RPMI8226 (cell line): ENCODE measurements around the gene PORCN.
A peak's percentile ranks its signal among the peaks of the same experiment; 100 is the strongest.

Experiments used
- DNase-seq: peaks from one replicate; pipeline ENCODE4 v3.0.0-alpha.2; 2015

The PORCN gene

DNA sequence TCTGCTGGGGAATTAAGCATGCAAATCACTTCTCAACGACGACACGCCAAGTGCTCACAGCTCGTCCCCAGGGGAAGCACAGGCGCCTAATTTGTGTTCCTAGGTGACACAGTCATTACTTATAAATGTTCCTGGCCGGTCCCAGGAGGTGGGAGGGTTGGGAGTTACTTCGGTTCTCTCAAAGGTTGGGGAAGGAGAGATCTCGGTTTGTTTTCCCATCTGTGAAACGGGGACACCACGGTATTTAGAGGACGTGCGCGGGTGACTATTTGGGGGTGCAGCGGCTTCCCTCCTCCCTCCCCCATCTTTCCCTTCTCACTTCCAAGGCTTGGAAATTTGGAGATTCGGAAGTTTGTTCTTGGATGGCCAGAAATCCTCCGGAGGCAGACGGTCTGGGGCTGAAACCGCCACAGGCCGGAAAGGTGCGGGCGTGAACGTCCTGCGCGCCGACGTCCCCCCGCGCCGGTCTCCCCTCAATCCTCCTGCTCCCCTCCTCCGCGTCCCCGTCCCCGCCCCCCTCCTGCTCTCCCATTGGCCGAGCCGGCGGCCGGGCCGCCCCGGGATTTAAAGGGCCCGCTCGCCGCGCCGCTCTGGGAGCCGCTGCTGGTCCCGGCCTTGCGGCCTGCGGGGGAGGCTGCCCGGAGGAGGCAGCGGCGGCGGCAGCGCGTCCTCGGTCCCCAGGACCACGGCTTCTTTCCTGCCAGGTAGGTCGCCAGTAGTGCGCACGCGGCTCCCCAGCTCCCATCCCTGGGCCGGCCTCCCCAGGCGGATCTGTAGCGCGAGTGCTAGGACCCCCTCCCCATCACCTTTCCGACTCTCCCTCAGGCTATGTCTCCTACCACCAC lies at the start of gene PORCN:
Gene PORCN (plus strand): TSS at position 593 of the 845 bp plus-strand sequence. CDS start 829 bp downstream, outside the sequence.
- DNase-seq, result peak; percentile 88

DNA sequence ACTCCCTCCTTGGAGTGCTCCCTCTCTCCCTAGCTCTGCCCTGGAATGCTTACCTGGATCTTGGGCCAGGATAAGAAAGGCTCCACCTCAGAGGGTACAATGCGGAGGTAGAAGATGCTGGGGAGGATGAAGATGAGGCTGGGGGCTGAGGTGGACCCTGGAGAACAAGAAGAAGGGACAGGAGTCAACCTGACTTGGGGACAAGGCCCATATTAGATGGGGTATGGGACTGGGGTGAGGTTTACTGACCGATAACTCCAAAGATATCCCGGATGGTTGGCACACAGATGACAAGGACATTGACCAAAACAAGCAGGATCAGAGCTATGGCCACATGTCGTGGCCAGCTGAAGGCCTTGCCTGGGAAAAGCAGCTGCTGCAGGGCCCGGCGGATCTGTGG lies 49.3 kb upstream of the PORCN start:
- no peak for DNase-seq

DNA sequence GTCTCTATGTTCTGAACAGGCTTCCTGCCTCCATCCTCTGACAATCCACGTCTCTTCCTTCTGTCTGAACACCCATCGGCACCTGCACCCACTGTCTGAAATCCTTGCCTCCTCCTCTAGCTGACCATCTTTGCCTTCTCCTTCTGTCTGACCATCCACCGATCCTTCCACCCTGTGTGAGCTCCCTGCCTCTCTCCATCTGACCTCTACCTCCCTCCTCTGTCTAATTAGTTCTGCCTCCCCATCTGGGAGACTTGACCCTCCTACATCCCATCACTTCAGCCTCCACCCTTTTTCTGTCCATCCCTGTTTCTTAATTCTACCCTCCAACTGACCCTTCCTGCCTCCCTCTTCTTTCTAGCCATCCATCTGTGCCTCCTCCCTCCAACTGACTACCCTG lies 48.8 kb upstream of the PORCN start:
- DNase-seq, result no peak

DNA sequence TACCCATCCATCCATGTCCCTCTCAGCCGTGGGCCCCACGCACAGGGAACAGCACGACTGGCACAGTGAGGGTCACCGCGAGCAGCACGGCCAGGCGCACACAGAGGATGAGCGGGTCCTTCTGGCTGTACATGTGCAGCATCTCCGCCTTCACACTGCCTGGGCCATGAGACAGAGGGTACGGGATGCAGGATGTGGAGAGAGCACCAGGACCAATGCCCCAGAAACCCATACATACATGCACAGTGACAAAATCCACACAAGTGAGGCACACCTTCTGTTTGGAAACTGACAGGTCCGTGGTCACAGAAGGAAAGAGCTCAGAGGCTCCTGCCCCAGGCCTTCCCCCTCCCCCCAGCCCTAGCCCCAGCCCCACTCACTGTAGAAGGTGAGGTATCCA lies 48.2 kb upstream of the PORCN start:
- DNase-seq, result no peak

DNA sequence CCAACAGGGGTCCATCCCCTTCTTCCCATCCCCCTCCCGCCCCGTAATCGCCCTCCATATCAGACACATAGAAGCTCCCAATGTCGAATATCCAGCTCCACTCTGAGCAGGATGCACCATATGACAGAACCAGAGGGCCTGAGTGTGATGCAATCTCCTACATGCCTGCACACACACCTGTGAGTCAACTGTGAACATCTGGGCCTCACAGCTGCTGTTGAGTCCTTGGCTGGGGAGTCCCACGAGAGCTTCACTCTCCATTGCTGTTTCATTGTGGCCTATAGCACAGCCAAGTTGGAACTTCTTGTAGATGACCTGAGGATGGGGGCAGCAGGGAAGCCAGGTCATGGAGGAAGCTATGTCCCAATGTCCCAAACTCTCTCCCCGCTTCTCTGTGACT lies 47.0 kb upstream of the PORCN start:
- no peak for DNase-seq

DNA sequence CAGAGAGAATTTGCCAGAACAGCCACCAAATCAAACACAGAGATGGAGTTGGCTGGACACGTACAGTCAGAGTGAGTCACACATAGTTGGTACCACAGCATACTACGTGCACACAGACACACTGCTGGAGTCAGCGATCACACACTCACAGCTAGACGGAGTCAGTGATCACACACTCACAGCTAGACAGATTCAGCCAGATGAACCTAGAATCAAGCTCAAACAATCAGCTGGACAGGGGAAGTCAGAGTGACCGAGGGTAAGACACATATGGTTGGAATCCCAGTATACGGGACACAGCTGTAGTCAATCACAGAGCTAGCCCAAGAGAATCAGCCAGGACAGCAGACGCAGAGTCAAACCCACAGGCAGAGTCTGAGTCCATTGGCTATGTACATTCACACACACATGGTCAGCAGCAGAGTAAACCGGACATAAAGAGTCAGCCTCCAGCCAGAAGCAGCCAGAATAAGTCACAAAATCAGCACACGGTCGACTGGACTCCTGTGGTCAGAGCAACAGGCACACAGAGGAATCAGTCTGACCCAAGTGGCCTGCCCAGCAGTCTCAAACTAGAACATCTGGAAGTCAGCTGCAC lies 43.4 kb upstream of the PORCN start:
- DNase-seq, result no peak

- DNase-seq, result peak; percentile 37
These were observed 42.1 kb upstream of the PORCN start for GRCh38 chrX:48466696-48467095.

- DNase-seq, result no peak
These were observed 41.5 kb upstream of the PORCN start for GRCh38 chrX:48467281-48467761.

GRCh38 chrX:48468247-48468671 lies 40.5 kb upstream of the PORCN start:
- peak; percentile 77 for DNase-seq

DNA sequence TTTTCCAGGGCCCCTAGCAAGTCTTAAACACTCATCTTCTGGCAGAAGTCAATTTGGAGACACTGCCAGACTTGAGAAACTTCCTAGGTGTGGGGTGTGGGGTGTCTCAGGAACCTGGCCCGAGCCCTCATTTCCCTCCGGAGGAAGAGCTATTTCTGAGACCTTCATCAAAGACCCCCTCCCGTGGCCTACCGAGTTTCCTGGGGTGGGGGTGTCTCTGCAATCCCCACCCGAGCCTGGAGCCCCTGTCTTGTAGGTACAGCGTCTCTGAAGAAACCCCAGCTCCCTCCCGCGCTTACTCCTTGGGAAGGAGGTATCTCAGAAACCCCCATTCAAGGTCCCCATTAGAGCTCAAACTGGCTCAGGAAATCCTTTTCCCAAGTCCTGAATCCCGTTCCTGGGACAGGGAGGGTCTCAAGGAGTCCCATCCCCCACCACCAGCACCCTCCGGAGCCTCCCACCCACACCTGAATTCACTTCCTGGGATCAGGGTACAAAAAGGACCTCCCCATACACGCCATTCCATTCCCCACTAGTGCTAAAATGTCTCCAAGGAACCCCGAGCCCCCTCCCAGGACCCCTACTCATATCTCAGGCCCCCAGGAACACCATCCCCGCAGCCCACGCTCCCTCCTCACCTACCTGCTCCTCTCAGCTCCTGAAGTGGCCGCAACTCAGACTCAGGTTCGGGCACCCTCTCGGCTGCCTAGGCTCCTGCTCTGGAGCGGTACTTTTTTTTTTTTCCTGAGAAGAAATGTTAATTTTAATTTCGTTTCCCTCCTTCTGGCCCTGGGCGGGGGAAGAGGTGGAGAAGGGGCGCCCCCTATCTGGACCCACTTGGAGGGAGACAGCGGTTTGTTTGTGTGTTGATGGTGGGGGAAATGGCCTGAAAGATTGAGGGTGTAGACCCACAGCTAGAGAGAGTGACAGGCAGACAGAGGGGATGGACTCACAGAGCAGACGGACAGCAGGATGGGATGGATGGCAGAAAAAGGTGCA lies 39.8 kb upstream of the PORCN start:
- DNase-seq, result peak; percentile 68

GRCh38 chrX:48470110-48470832 lies 38.5 kb upstream of the PORCN start, which contains the start of gene SLC38A5:
SLC38A5 (minus strand) TSS chrX:48470260; CDS start chrX:48467924, 2,336 bp downstream.
- no peak for DNase-seq

DNA sequence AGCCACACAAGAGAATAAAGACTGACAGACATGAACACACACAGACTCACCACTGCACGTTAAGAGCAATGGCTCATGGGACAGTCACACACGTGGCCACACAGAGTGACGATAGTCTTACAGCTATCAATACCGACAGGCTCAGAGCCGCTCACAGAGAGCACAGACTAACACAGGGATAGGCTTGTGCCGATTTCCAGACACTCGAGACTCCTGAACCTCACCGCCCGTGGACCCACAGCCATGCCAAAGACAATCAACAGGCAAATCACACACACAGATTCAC lies 38.0 kb upstream of the PORCN start:
- DNase-seq, result no peak

- DNase-seq, result no peak
These were observed 37.3 kb upstream of the PORCN start for GRCh38 chrX:48471504-48471903.

GRCh38 chrX:48472225-48472624 lies 36.6 kb upstream of the PORCN start:
- DNase-seq, result no peak

DNA sequence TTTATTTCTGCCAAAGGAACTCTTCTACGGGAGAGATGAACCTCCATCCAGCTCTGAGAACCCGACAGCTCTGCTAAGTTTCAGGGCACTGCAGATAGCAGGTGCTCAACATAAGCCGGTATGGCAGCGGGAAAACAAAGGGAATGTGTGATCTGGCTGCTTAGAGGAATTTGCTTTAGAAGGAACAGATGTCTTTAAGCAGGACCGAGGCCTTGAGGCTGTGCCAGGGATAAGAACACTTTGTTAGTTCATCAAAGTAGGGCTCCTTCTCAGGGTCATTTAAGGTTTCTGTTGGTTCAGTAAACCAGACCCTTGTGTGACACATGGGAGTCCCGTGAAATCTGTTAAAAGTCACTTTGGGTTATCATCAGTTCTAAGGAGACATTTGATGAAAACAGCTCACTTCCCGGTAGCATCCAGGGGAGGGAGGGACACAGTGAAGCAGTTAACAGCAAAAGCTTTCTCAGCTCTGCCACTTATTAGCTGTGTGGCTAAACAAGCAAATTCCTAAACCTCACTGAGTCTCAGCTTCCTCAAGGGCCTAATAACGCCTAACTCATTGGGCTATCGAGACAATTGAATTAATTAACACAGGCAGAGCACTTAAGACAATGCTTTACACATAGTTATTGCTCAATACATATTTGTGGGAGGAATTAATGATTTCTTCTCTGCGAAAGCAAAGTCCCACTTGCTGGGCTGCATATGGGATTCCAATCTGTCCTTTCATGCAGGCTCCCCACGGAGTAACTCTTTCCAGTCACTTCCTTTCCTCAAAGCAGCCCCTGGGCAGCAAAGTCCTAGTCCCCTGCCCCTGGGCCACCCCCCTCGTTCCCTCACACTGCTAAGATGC lies 35.7 kb upstream of the PORCN start:
- DNase-seq, result no peak

DNA sequence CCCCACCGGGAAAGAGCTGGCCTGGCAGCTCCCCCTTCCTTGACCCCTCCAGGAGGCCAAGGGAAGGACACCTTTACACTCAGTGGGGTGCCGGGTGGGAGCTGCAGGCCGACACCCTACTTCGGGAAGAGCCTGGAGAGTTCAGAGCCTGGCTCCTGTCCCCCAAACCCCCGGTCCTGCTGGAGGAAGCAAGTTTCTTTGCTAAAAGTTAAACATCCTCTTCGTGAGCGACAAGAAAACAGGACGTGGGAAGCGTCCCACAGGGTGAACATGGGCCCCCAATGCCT lies 35.1 kb upstream of the PORCN start:
- no peak for DNase-seq

DNA sequence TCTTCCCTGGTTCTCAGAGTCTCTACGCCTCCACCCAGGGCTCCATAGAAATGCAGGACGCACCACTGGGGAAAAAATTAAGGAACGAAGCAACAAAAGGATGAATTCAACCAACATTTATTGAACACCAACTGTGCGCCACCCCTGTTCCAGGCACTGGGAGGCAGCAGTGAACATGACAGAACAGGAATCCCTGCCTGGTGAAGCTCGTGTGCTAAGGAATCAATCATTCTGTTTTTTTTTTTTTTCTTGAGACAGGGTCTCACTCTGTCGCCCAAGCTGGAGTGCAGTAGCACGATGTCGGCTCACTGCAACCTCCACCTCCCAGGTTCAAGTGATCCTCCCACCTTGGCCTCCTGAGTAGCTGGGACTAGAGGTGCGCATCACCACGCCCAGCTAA lies 34.7 kb upstream of the PORCN start:
- DNase-seq, result no peak

DNA sequence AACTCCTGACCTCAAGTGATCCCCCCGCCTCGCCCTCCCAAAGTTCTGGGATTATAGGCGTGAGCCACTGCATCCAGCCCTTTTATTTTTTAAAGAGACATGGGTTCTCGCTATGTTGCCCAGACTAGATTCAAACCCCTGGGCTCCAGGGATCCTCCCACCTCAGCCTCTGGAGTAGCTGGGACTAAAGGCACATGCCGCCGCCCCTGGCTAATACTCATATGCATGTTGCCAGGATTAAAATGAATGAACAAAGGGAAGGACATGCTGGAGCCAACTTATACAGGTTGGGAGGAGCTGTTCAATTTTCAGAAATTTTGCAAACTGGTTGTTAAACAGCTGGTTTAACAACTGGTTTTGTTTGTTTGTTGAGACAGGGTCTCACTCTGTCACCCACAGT lies 34.2 kb upstream of the PORCN start:
- no peak for DNase-seq

DNA sequence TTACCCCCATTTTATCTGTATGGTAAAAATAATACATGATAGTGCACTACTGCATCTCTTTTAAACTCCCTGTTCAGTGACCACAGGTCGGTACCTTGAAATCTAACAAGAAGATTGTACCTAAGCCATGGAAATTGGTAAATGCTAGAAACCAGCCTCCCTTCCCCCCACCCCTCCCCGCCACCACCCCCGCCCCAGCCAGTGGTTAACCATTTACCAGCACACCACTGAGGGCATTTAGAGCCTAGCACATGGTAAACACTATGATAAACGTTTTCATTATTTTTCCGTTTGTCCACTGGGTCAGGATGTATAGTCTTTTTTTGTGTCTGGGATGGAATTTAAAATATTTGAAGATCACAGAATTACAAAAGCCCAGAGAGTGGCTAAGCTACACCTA lies 33.5 kb upstream of the PORCN start:
- peak; percentile 35 for DNase-seq

DNA sequence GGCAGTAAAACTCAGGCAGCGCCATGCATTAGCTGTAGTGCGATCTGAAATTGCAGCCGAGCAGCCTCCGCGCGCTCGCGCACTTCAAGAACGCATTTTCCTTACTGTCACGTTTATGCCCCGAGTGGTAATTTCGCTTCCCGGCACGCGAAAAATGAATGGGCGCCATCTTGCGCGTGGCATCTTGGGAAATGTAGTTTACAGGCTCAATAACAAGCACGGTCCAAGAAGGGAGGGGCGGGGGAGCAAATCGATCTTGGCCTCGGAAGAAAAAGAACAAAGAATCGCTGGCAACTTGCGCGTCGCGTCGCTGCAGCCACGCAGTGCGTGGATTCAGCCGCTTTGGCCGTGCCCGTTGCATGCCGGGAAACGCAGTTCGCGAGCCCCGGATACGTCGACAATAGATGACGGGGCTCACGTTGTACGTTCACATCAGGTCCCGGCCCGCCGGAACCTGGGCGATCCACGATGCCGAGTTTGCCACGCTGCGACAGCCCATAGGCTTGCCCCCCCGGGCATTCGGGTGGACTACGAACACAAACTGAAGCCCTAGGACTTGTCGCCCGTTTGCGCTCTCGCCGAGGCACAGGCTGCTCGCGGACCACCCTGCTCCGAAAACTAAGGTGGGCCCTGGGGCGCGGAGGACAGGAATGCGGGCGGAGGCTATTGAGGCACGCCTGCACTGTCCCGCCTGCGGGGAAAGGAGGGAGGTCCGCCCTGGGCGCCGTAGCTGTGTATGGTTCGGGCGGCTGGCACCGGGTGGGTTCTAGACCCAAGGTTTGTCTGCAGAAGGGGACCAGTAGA lies 32.8 kb upstream of the PORCN start, which contains the start of gene FTSJ1:
Gene FTSJ1 (plus strand): TSS at position 426 of the 804 bp plus-strand sequence. CDS start 1,849 bp downstream, outside the sequence.
- DNase-seq, result peak; percentile 93

DNA sequence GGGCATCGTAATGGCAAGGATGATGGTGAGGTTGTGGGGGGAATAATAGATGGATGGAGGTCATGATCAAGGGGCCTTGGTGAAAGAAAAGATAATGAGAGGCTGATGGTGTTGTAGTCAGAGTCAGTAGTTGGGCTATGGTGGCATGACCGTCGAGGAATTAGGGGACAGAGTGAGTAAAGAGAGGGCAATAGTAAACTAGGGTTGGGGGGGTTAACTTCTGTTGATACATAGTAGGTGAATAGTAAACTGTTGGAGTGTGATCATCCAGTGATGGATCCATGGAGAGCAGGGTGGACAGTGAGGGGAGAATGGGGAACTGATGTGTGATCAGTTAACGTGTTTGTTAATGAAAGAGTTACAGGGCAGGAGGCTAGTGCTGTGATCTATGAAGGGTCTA lies 31.9 kb upstream of the PORCN start:
- no peak for DNase-seq
